OCI-LY7 (cell line): ENCODE measurements around the gene SPRTN. TPM values are rescaled to one million over a fixed set of nuclear protein-coding genes. Genes with fewer than 3 reads are reported as not detected.
A peak's percentile ranks its signal among the peaks of the same experiment; 100 is the strongest.

Experiments
- BruUV-seq: library from RNA; stranded (reverse); fragments of 400-500 nt; replicated peaks from 2 replicates; lab custom pipeline; 2021; lab: Mats Ljungman, UMichigan
- CTCF ChIA-PET: fragments of 300-600 bp; sonication (Branson Sonifier 250); formaldehyde crosslinking; loops from one replicate; lab custom pipeline; 2022; ENCODE audit warnings: antibody characterized with exemption; ENCODE audit not compliant: unreplicated experiment; lab: Charles Lee
- POLR2A ChIA-PET: fragments of 300-600 bp; sonication (Branson Sonifier 250); formaldehyde crosslinking; loops from one replicate; lab custom pipeline; 2022; ENCODE audit warnings: antibody characterized with exemption; lab: Charles Lee
- DNase-seq: peaks from one replicate; pipeline ENCODE4 v3.0.0-alpha.2; 2015; ENCODE audit warnings: low spot score
- H2AFZ ChIP-seq: fragments of 200-600 bp; sonication (generic), shearing (Covaris generic); 2 replicates; pipeline ENCODE4 v1.6.1; 2014; ENCODE audit warnings: mild to moderate bottlenecking, antibody characterized with exemption, low read length, moderate library complexity
- H3K27ac ChIP-seq: fragments of 200-600 bp; sonication (generic); 2 replicates; pipeline ENCODE4 v1.5.1; 2014; ENCODE audit warnings: mixed run types, low read depth, mild to moderate bottlenecking, moderate library complexity, low read length, inconsistent platforms; ENCODE audit not compliant: poor library complexity, severe bottlenecking
- H3K36me3 ChIP-seq: fragments of 200-600 bp; sonication (generic); 2 replicates; pipeline ENCODE4 v1.6.1; 2014; ENCODE audit warnings: mild to moderate bottlenecking, antibody characterized with exemption, low read length, moderate library complexity, mixed read lengths; ENCODE audit not compliant: insufficient read depth
- H3K4me1 ChIP-seq: fragments of 200-600 bp; sonication (generic); 2 replicates; pipeline ENCODE4 v1.5.1; 2014; ENCODE audit warnings: mild to moderate bottlenecking, low read length; ENCODE audit not compliant: insufficient read depth, poor library complexity, severe bottlenecking
- H3K4me2 ChIP-seq: fragments of 200-600 bp; sonication (generic); 2 replicates; pipeline ENCODE4 v1.6.1; 2014; ENCODE audit warnings: mild to moderate bottlenecking, low read length
- H3K4me3 ChIP-seq: fragments of 200-600 bp; sonication (generic); 2 replicates; pipeline ENCODE4 v1.5.1; 2014; ENCODE audit warnings: mild to moderate bottlenecking, low read depth, low read length; ENCODE audit not compliant: poor library complexity, severe bottlenecking
- H3K79me2 ChIP-seq: fragments of 200-600 bp; sonication (generic); 2 replicates; pipeline ENCODE4 v1.6.1; 2016; ENCODE audit warnings: low read depth, mild to moderate bottlenecking, low read length, moderate library complexity, mixed read lengths; ENCODE audit not compliant: insufficient read depth
- H3K9me2 ChIP-seq: fragments of 200-600 bp; sonication (generic); 2 replicates; pipeline ENCODE4 v1.6.1; 2016; ENCODE audit warnings: mild to moderate bottlenecking, low read length, mixed read lengths; ENCODE audit not compliant: insufficient read depth
- H3K9me3 ChIP-seq: fragments of 200-600 bp; sonication (generic); 2 replicates; pipeline ENCODE4 v1.6.1; 2014; ENCODE audit warnings: mild to moderate bottlenecking, mixed run types, low read length, mixed read lengths
- H4K20me1 ChIP-seq: fragments of 200-600 bp; sonication (generic); 2 replicates; pipeline ENCODE4 v1.6.1; 2014; ENCODE audit warnings: mild to moderate bottlenecking, antibody characterized with exemption, low read length, moderate library complexity, mixed read lengths; ENCODE audit not compliant: insufficient read depth
- CTCF ChIP-seq: fragments of 200-600 bp; sonication (generic); conservative IDR thresholded peaks from 2 replicates; pipeline ENCODE4 v1.5.1; 2014; ENCODE audit warnings: mild to moderate bottlenecking, antibody characterized with exemption, low read length, moderate library complexity, mixed read lengths
- EZH2phosphoT487 ChIP-seq: fragments of 200-600 bp; sonication (generic); IDR thresholded peaks from 2 replicates; pipeline ENCODE4 v1.6.1; 2018; ENCODE audit warnings: low read depth, borderline replicate concordance, mild to moderate bottlenecking, mixed run types, antibody characterized with exemption, low read length, moderate library complexity, mixed read lengths
- intact Hi-C: fragments of 100-400 bp; cut with micrococcal nuclease; formaldehyde crosslinking; loops from one replicate; pipeline ENCODE4 v1.10.0; 2022; ENCODE audit not compliant: unreplicated experiment
- total RNA-seq, 2 experiments: library from RNA; depleted of rRNA in 1 of 2; stranded (reverse); fragments of >200 nt in 1 of 2; shearing (Covaris generic) in 1 of 2; gene quantifications; 2 replicates each; pipeline ENCODE4 v1.2.3, GENCODE V29; 2014 to 2022

Gene SPRTN
- total RNA-seq, 2 experiments from 2014 or later, result 10.9 to 16.4 TPM

- intact Hi-C loops, result no loop called here
- CTCF ChIA-PET, result no interaction called here
Measured at GRCh38 chr1:231332761-231333160, 5.3 kb upstream of the SPRTN start.

GRCh38 chr1:231334079-231334666, 3.9 kb upstream of the SPRTN start:
- Histone ChIP-seq H3K4me3 (peak overlapping the region; percentile 99), H3K9me2 (no peaks in the 10 kb centered on the region), H3K4me1 (peaks cover 24% of the 10 kb centered on the region), H3K4me2 (peak overlapping the region; percentile 98), H3K9me3 (no peaks in the 10 kb centered on the region), H3K36me3 (peaks cover 46% of the 10 kb centered on the region), H4K20me1 (peaks cover 44% of the 10 kb centered on the region), H3K79me2 (peaks cover 76% of the 10 kb centered on the region), H3K27ac (no peak overlapping the region), H2AFZ (no peak overlapping the region)
- POLR2A ChIA-PET, result interaction anchor here (0.6 to 1.9 kb wide), 6 partner anchors 9 to 701 kb away, joined by 3 to 10 read pairs (median 4); no protein-coding TSS in a partner anchor
- intact Hi-C loops, result loop anchor here (2.0 kb wide), 1 partner anchor 93 kb away; the partner anchor contains the start of gene GNPAT
- CTCF ChIA-PET, result no interaction called here
- no peak for TF ChIP-seq CTCF
- no peak for TF ChIP-seq EZH2phosphoT487
- no TSS peak for BruUV-seq
- peak; percentile 23 for DNase-seq

More at GRCh38 chr1:231332761-231333160, 5.3 kb upstream of the SPRTN start:
- peaks cover 68% of the 10 kb centered on the region for H3K79me2 ChIP-seq
- H3K4me3 ChIP-seq, result peak overlapping the region; percentile 99
- BruUV-seq, result no TSS peak
- H3K27ac ChIP-seq, result no peak overlapping the region
- H4K20me1 ChIP-seq, result peaks cover 47% of the 10 kb centered on the region
- TF ChIP-seq EZH2phosphoT487, result no peak
- no peak for TF ChIP-seq CTCF
- peaks cover 22% of the 10 kb centered on the region for H3K4me1 ChIP-seq
- POLR2A ChIA-PET, result interaction anchor here (0.6 to 1.7 kb wide), 3 partner anchors 87 to 285 kb away, joined by 3 to 4 read pairs (median 3); no protein-coding TSS in a partner anchor
- peaks cover 46% of the 10 kb centered on the region for H3K36me3 ChIP-seq
- H3K9me3 ChIP-seq, result no peaks in the 10 kb centered on the region
- H3K4me2 ChIP-seq, result peak overlapping the region; percentile 98
- no peaks in the 10 kb centered on the region for H3K9me2 ChIP-seq
- DNase-seq, result no peak
- H2AFZ ChIP-seq, result no peak overlapping the region

GRCh38 chr1:231334952-231335351, 3.1 kb upstream of the SPRTN start:
- Histone ChIP-seq H3K4me3 (peak overlapping the region; percentile 99), H3K4me2 (peak overlapping the region; percentile 98), H3K9me2 (no peaks in the 10 kb centered on the region), H3K9me3 (no peaks in the 10 kb centered on the region), H4K20me1 (peaks cover 44% of the 10 kb centered on the region), H3K79me2 (peaks cover 84% of the 10 kb centered on the region), H3K36me3 (peaks cover 46% of the 10 kb centered on the region), H2AFZ (no peak overlapping the region), H3K4me1 (peaks cover 31% of the 10 kb centered on the region), H3K27ac (no peak overlapping the region)
- ChIA-PET CTCF (no interaction called here), POLR2A (interaction anchor here (0.5 to 1.9 kb wide), 7 partner anchors 10 to 221 kb away, joined by 3 to 10 read pairs (median 4); no protein-coding TSS in a partner anchor)
- BruUV-seq, result no TSS peak
- no peak for DNase-seq
- TF ChIP-seq EZH2phosphoT487, result no peak
- TF ChIP-seq CTCF, result no peak
- intact Hi-C loops, result loop anchor here (2.0 kb wide), 1 partner anchor 94 kb away; the partner anchor contains the start of gene GNPAT
